HCT116 (cell line): ENCODE results near the gene SDCCAG8. TPM values are rescaled to one million over a fixed set of nuclear protein-coding genes. Genes with fewer than 3 reads are reported as not detected.
A peak's percentile ranks its signal among the peaks of the same experiment; 100 is the strongest.

Experiments used
- ATAC-seq: fragments of 200-7000 bp; cut with Tn5 transposase; 2 replicates; pipeline ENCODE4 v1.9.1; 2020; ENCODE audit warnings: mild to moderate bottlenecking, moderate library complexity
- BruUV-seq: library from RNA; stranded (reverse); fragments of 400-500 nt; replicated peaks from 2 replicates; lab custom pipeline; 2021; lab: Mats Ljungman, UMichigan
- CTCF ChIA-PET: fragments of 300-600 bp; sonication (Branson Sonifier 250); formaldehyde crosslinking; loops from one replicate; lab custom pipeline; 2021; ENCODE audit warnings: antibody characterized with exemption; lab: Charles Lee
- POLR2A ChIA-PET: fragments of 300-600, 350-600 bp; sonication (Branson Sonifier 250); formaldehyde crosslinking; loops from one replicate; lab custom pipeline; 2021; ENCODE audit warnings: antibody characterized with exemption; lab: Charles Lee
- RAD21 ChIA-PET, 2 experiments: fragments of 300-600 bp; sonication (Branson Sonifier 250); formaldehyde crosslinking; loops; one replicate each; lab custom pipeline; 2023; ENCODE audit warnings: low total read pairs in 2 of 2; ENCODE audit not compliant: uncharacterized antibody in 2 of 2, unreplicated experiment in 2 of 2, low non-redundant PET in 1 of 2; lab: Charles Lee
- DNase-seq: peaks from one replicate; pipeline ENCODE4 v3.0.0-alpha.2; 2010; ENCODE audit warnings: low read depth, low spot score
- H2AFZ ChIP-seq: fragments of 200-600 bp; shearing (Covaris generic), sonication (generic); 2 replicates; pipeline ENCODE4 v1.6.1; 2017; ENCODE audit warnings: low read depth, mixed run types, mixed read lengths, antibody characterized with exemption, low read length; ENCODE audit not compliant: poor library complexity, severe bottlenecking
- H3K27ac ChIP-seq: 2 replicates; pipeline ENCODE4 v1.5.1; 2012; ENCODE audit warnings: low read depth, low read length
- H3K27me3 ChIP-seq: fragments of 200-600 bp; sonication (generic); 2 replicates; pipeline ENCODE4 v1.6.1; 2016; ENCODE audit warnings: mixed run types, low read length, mixed read lengths; ENCODE audit not compliant: insufficient read depth
- H3K36me3 ChIP-seq, 2 experiments: fragments of 200-500 bp in 1 of 2; fragments of 200-600 bp in 1 of 2; sonication (Bioruptor generic) in 1 of 2; sonication (generic) in 1 of 2; 2 replicates each; pipeline versions ENCODE4 v1.5.1 to v1.6.1; 2014 to 2016; ENCODE audit warnings: low read length in 2 of 2, inconsistent platforms in 1 of 2, mixed read lengths in 1 of 2, mixed run types in 1 of 2; ENCODE audit not compliant: insufficient read depth in 2 of 2, control insufficient read depth in 1 of 2
- H3K4me1 ChIP-seq, 2 experiments: fragments of 200-600 bp in 1 of 2; sonication (generic) in 1 of 2; 2 replicates each; pipeline versions ENCODE4 v1.5.1 to v1.6.1; 2012 to 2017; ENCODE audit warnings: low read length in 2 of 2, inconsistent platforms in 1 of 2, mild to moderate bottlenecking in 1 of 2, mixed read lengths in 1 of 2, mixed run types in 1 of 2, moderate library complexity in 1 of 2; ENCODE audit not compliant: insufficient read depth in 2 of 2, control insufficient read depth in 1 of 2
- H3K4me2 ChIP-seq: fragments of 200-600 bp; sonication (generic); 2 replicates; pipeline ENCODE4 v1.6.1; 2017; ENCODE audit warnings: mixed run types, low read length, mixed read lengths
- H3K4me3 ChIP-seq, 2 experiments: fragments of 200-600 bp in 1 of 2; sonication (generic) in 1 of 2; replicated peaks in 1 of 2; 2 replicates each; pipeline ENCODE4 v1.5.1; 2011 to 2016; ENCODE audit warnings: low read length in 2 of 2, control low read depth in 1 of 2, low read depth in 1 of 2, mild to moderate bottlenecking in 1 of 2, mixed read lengths in 1 of 2, mixed run types in 1 of 2
- H3K79me2 ChIP-seq: fragments of 200-600 bp; sonication (generic); 2 replicates; pipeline ENCODE4 v1.6.1; 2017; ENCODE audit warnings: mild to moderate bottlenecking, mixed run types, low read length, moderate library complexity, mixed read lengths; ENCODE audit not compliant: insufficient read depth
- H3K9ac ChIP-seq: fragments of 200-600 bp; sonication (generic); 2 replicates; pipeline ENCODE4 v1.6.1; 2016; ENCODE audit warnings: low read length, mixed read lengths
- H3K9me2 ChIP-seq: fragments of 200-600 bp; sonication (generic), shearing (Covaris generic); 2 replicates; pipeline ENCODE4 v1.6.1; 2017; ENCODE audit warnings: mixed run types, mild to moderate bottlenecking, moderate library complexity; ENCODE audit not compliant: insufficient read depth
- H3K9me3 ChIP-seq, 2 experiments: fragments of 200-500 bp in 1 of 2; fragments of 200-600 bp in 1 of 2; sonication (Bioruptor generic) in 1 of 2; sonication (generic) in 1 of 2; 2 replicates each; pipeline ENCODE4 v1.6.1; 2014 to 2017; ENCODE audit warnings: low read length in 2 of 2, mixed read lengths in 2 of 2, inconsistent platforms in 1 of 2, low read depth in 1 of 2, mild to moderate bottlenecking in 1 of 2, mixed run types in 1 of 2, moderate library complexity in 1 of 2; ENCODE audit not compliant: control insufficient read depth in 1 of 2, insufficient read depth in 1 of 2
- H4K20me1 ChIP-seq: fragments of 200-600 bp; sonication (generic), shearing (Covaris generic); 2 replicates; pipeline ENCODE4 v1.6.1; 2017; ENCODE audit warnings: mixed run types, mild to moderate bottlenecking, moderate library complexity; ENCODE audit not compliant: insufficient read depth
- CEBPB ChIP-seq: IDR thresholded peaks from 2 replicates; pipeline ENCODE4 v1.6.1; 2012; ENCODE audit warnings: low read depth
- CTCF ChIP-seq, 3 experiments: fragments of 200-600 bp in 1 of 3; sonication (generic) in 1 of 3; IDR thresholded peaks in 2 of 3; conservative IDR thresholded peaks in 1 of 3; 2 replicates each; pipeline ENCODE4 v1.5.1; 2012 to 2017; ENCODE audit warnings: low read depth in 2 of 3, low read length in 2 of 3, antibody characterized with exemption in 1 of 3, borderline replicate concordance in 1 of 3, control low read depth in 1 of 3, mild to moderate bottlenecking in 1 of 3, mixed read lengths in 1 of 3, mixed run types in 1 of 3, moderate library complexity in 1 of 3; ENCODE audit not compliant: insufficient read depth in 1 of 3
- EZH2phosphoT487 ChIP-seq: fragments of 200-600 bp; IDR thresholded peaks from 2 replicates; pipeline ENCODE4 v1.6.1; 2018; ENCODE audit warnings: antibody characterized with exemption, borderline replicate concordance
- FOSL1 ChIP-seq: IDR thresholded peaks from 2 replicates; pipeline ENCODE4 v1.6.1; 2012; ENCODE audit warnings: low read depth
- SIN3A ChIP-seq: IDR thresholded peaks from 2 replicates; pipeline ENCODE4 v1.6.1; 2012; ENCODE audit warnings: low read depth
- SP1 ChIP-seq: IDR thresholded peaks from 2 replicates; pipeline ENCODE4 v1.6.1; 2012; ENCODE audit warnings: low read depth
- SRF ChIP-seq: IDR thresholded peaks from 2 replicates; pipeline ENCODE4 v1.6.1; 2012; ENCODE audit warnings: low read depth
- TCF7L2 ChIP-seq: IDR thresholded peaks from 2 replicates; pipeline ENCODE4 v1.7.0; 2011; ENCODE audit warnings: borderline replicate concordance, inconsistent platforms; ENCODE audit not compliant: insufficient read depth, insufficient read length; ENCODE audit errors: extremely low read depth
- intact Hi-C: fragments of 100-400 bp; cut with micrococcal nuclease; formaldehyde crosslinking; loops from 2 replicates; pipeline ENCODE4 v1.10.0; 2022
- total RNA-seq: library from RNA; stranded (reverse); gene quantifications from one replicate; pipeline ENCODE4 v1.2.1, GENCODE V29; 2021; ENCODE audit not compliant: unreplicated experiment
- TF ChIP-seq, protein P1 (sequence below): IDR thresholded peaks from 2 replicates; pipeline ENCODE4 v1.6.1; 2012

Gene SDCCAG8
- total RNA-seq, 1 experiment from 2014 or later, result 38.2 TPM

- Histone ChIP-seq H3K9me2 (no peaks in the 10 kb centered on the region), H4K20me1 (no peaks in the 10 kb centered on the region), H3K4me1 (peaks cover 2 to 16% of the 10 kb centered on the region in 2 experiments; a peak in 3 of 4 replicates), H3K27ac (no peak overlapping the region), H2AFZ (no peak overlapping the region), H3K79me2 (no peaks in the 10 kb centered on the region), H3K27me3 (no peaks in the 10 kb centered on the region), H3K4me3 (no peak overlapping the region), H3K9me3 (no peaks in the 10 kb centered on the region), H3K9ac (no peak overlapping the region), H3K36me3 (no peaks in the 10 kb centered on the region), H3K4me2 (no peak overlapping the region)
- CTCF ChIA-PET, result no interaction called here
- RAD21 ChIA-PET, result no interaction called here
- intact Hi-C loops, result no loop called here
- TF ChIP-seq SRF (no peak), CEBPB (no peak), EZH2phosphoT487 (no peak), FOSL1 (no peak), TCF7L2 (no peak), CTCF (IDR thresholded peaks at IDR 0.05 in 2 of 3, conservative IDR thresholded peaks at IDR 0.05 in 1 of 3; ENCODE audit: borderline replicate concordance in 1 of 3, insufficient read depth in 1 of 3, low read depth in 2 of 3, low read length in 2 of 3) (no peak), SP1 (no peak), SIN3A (no peak)
- TF ChIP-seq, protein P1, sequence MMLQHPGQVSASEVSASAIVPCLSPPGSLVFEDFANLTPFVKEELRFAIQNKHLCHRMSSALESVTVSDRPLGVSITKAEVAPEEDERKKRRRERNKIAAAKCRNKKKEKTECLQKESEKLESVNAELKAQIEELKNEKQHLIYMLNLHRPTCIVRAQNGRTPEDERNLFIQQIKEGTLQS, result no peak
- DNase-seq (no peak), ATAC-seq (0 out of 2 replicates have a peak, but pooled peaks have one; percentile 26)
- no TSS peak for BruUV-seq
- POLR2A ChIA-PET, result no interaction called here
These were observed 226.5 kb downstream of the SDCCAG8 start for GRCh38 chr1:243482141-243483022.
